ENCODE data around the gene NOXO1. TPM values are rescaled to one million over a fixed set of nuclear protein-coding genes. Genes with fewer than 3 reads are reported as not detected.
A peak's percentile ranks its signal among the peaks of the same experiment; 100 is the strongest.

The NOXO1 gene
- total and polyA plus RNA-seq, 8 donors, result 0.35 to 1.6 (median 0.58) TPM; not detected in 1

- Histone ChIP-seq H3K27ac (peak overlapping the region in 2 of 4 donors; percentile 55 to 63), H3K4me1 (peaks cover 0 to 7% (median 4%) of the 10 kb centered on the region in 3 donors), H3K27me3 (no peaks in the 10 kb centered on the region), H3K4me3 (peak overlapping the region; percentile 15 to 41 (median 29)), H3K9me3 (no peaks in the 10 kb centered on the region), H3K36me3 (peaks cover 0 to 29% (median 14%) of the 10 kb centered on the region in 3 donors)
- no peak for TF ChIP-seq CTCF (IDR thresholded peaks at IDR 0.05)
- WGBS, 2 donors, result 61 to 70% methylated on average over 37 of the region's 37 CpGs
- intact Hi-C loops (cut with DNase I), result no loop called here
- DNase-seq (peak in 2 of 6 donors; percentile 72 to 85), ATAC-seq (no peak), FAIRE-seq (no peak)
Observed at GRCh38 chr16:1978476-1979120, 2.7 kb downstream of the NOXO1 start.

- 93 to 97% methylated on average over 18 of the region's 18 CpGs for WGBS, 2 donors
- no peak for TF ChIP-seq CTCF (IDR thresholded peaks at IDR 0.05)
- H3K4me3 ChIP-seq, result no peak overlapping the region
- H3K27ac ChIP-seq, result no peak overlapping the region
- ATAC-seq (no peak), FAIRE-seq (no peak), DNase-seq (peak in 1 of 6 donors; percentile 88)
- peaks cover 0 to 29% (median 14%) of the 10 kb centered on the region in 3 donors for H3K36me3 ChIP-seq
- H3K27me3 ChIP-seq, result no peaks in the 10 kb centered on the region
- intact Hi-C loops (cut with DNase I), result no loop called here
- no peaks in the 10 kb centered on the region for H3K9me3 ChIP-seq
- H3K4me1 ChIP-seq, result peaks cover 0 to 15% (median 5%) of the 10 kb centered on the region in 3 donors
Observed at GRCh38 chr16:1977875-1978268, 3.4 kb downstream of the NOXO1 start.

- Histone ChIP-seq H3K9me3 (no peaks in the 10 kb centered on the region), H3K27me3 (no peaks in the 10 kb centered on the region), H3K36me3 (peaks cover 0 to 29% (median 14%) of the 10 kb centered on the region in 3 donors), H3K4me3 (no peak overlapping the region), H3K27ac (no peak overlapping the region), H3K4me1 (peaks cover 0 to 20% (median 10%) of the 10 kb centered on the region in 3 donors)
- WGBS, 2 donors, result 90 to 95% methylated on average over 33 of the region's 33 CpGs
- TF ChIP-seq CTCF (IDR thresholded peaks at IDR 0.05), result no peak
- DNase-seq (peak in 2 of 6 donors; percentile 50 to 84), ATAC-seq (no peak), FAIRE-seq (no peak)
- intact Hi-C loops (cut with DNase I), result no loop called here
Observed at GRCh38 chr16:1976951-1977874, 4.1 kb downstream of the NOXO1 start.

- peaks cover 0 to 29% (median 14%) of the 10 kb centered on the region in 3 donors for H3K36me3 ChIP-seq
- intact Hi-C loops (cut with DNase I), result no loop called here
- H3K27ac ChIP-seq, result no peak overlapping the region
- 93 to 94% methylated on average over 8 of the region's 8 CpGs for WGBS, 2 donors
- H3K9me3 ChIP-seq, result no peaks in the 10 kb centered on the region
- FAIRE-seq (no peak), ATAC-seq (no peak), DNase-seq (peak in 1 of 6 donors; percentile 67)
- no peaks in the 10 kb centered on the region for H3K27me3 ChIP-seq
- TF ChIP-seq CTCF (IDR thresholded peaks at IDR 0.05), result no peak
- peaks cover 0 to 20% (median 10%) of the 10 kb centered on the region in 3 donors for H3K4me1 ChIP-seq
- no peak overlapping the region for H3K4me3 ChIP-seq
Observed at GRCh38 chr16:1976216-1976520, 5.1 kb downstream of the NOXO1 start.

Data from pancreas (tissue), 10 donors.